ENCODE measurements around the gene ATOSA.

The ATOSA gene

DNA sequence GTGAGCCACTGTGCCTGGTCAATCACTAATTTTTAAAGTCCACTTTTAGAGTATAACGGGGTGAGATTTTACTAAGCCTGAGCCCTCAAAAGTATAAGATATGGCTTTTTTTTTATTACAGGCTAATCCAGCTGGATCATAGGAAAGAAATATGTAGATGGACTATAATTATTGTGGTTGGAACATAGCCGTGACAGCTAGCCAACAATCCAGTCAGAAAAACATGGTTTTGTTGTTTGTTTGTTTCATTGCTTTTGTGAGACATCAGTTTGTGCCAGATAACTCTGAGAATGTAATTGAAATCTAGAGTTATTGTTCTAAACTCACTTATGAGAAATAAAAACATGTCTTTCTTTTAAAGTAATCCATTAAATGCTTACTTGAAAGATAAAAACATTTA lies 37.3 kb upstream of the ATOSA start:
- no peak overlapping the region for H3K4me3 ChIP-seq (ENCODE audit: low read length)
- TF ChIP-seq, protein P1, sequence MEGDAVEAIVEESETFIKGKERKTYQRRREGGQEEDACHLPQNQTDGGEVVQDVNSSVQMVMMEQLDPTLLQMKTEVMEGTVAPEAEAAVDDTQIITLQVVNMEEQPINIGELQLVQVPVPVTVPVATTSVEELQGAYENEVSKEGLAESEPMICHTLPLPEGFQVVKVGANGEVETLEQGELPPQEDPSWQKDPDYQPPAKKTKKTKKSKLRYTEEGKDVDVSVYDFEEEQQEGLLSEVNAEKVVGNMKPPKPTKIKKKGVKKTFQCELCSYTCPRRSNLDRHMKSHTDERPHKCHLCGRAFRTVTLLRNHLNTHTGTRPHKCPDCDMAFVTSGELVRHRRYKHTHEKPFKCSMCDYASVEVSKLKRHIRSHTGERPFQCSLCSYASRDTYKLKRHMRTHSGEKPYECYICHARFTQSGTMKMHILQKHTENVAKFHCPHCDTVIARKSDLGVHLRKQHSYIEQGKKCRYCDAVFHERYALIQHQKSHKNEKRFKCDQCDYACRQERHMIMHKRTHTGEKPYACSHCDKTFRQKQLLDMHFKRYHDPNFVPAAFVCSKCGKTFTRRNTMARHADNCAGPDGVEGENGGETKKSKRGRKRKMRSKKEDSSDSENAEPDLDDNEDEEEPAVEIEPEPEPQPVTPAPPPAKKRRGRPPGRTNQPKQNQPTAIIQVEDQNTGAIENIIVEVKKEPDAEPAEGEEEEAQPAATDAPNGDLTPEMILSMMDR (IDR thresholded peaks at IDR 0.05; ENCODE audit: insufficient read depth, low read depth, low read length, missing control alignments), result no peak
- DNase-seq (ENCODE audit: low read depth), result no peak

DNA sequence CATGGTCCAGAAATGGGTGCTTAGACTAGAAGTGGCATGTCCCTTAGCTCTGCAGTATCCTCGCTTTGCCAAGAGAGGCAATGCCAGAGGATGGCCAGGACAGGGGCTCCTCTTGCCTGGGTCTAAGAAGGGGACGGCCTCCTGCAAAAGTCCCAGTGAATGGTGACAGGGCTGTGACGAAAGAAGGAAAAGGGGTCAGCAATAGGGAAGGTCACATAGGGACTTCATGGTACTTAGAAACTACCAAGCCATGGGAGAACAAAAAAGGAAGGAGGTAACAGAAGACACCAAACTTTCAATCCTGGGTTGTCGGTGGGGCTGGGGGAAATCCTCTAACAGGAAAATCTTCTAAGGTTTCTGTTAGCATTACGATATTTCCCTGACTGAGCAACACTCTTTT lies 36.2 kb upstream of the ATOSA start:
- no peak for DNase-seq (ENCODE audit: low read depth)
- TF ChIP-seq, protein P1 (IDR thresholded peaks at IDR 0.05; ENCODE audit: insufficient read depth, low read depth, low read length, missing control alignments), result no peak
- H3K4me3 ChIP-seq (ENCODE audit: low read length), result no peak overlapping the region

DNA sequence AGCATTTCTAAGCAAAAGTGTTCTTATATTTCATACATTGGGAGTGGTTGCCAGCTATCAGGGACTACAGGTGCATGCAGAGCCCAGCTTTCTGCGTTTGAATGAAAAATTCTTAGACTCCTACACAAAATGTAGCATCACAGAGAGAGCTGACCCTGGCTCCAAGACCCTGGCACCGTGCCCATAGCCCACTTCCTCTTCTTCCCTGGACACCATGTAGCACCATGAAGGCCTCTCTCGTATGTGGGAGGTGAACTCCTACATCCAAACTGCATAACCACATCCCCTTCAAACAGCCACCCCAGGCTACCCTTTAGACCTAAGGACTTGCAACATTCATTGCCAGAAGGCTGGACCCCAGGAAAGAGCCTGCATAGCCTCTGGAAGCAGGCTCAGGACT lies 35.8 kb upstream of the ATOSA start:
- no peak overlapping the region for H3K4me3 ChIP-seq (ENCODE audit: low read length)
- TF ChIP-seq, protein P1 (IDR thresholded peaks at IDR 0.05; ENCODE audit: insufficient read depth, low read depth, low read length, missing control alignments), result no peak
- DNase-seq (ENCODE audit: low read depth), result no peak

DNA sequence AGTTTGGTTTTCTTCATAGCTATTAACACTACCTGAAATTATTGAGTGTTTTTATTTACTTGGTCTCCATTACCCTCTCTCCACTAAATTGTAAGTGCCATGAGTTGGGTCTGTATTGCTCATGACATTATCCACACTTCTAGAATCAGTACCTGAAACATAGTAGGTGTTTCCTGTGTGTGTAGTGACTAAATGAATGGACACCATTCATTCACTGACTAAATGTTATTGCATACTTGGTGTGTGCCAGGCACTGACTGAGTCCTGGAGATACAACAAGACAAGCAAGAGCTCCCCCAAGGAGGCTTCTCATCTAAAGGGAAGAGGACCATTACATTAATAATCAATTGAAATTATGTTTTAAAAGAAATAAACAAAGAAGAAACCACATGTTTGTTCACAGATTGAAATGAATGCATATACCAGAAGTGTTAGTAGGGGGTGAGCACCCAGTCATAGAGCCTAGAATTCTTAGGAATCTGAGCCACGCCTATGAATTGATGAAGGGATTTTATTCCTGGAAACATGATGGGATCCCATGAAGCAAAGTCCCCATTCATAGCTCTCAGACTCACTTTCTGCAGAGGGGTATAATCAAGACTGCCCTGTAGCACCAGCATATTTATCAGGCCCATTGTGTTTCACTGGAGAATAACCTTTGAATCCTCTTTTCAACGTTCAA lies 31.7 kb upstream of the ATOSA start:
- TF ChIP-seq, protein P1 (IDR thresholded peaks at IDR 0.05; ENCODE audit: insufficient read depth, low read depth, low read length, missing control alignments), result no peak
- H3K4me3 ChIP-seq (ENCODE audit: low read length), result no peak overlapping the region
- no peak for DNase-seq (ENCODE audit: low read depth)

DNA sequence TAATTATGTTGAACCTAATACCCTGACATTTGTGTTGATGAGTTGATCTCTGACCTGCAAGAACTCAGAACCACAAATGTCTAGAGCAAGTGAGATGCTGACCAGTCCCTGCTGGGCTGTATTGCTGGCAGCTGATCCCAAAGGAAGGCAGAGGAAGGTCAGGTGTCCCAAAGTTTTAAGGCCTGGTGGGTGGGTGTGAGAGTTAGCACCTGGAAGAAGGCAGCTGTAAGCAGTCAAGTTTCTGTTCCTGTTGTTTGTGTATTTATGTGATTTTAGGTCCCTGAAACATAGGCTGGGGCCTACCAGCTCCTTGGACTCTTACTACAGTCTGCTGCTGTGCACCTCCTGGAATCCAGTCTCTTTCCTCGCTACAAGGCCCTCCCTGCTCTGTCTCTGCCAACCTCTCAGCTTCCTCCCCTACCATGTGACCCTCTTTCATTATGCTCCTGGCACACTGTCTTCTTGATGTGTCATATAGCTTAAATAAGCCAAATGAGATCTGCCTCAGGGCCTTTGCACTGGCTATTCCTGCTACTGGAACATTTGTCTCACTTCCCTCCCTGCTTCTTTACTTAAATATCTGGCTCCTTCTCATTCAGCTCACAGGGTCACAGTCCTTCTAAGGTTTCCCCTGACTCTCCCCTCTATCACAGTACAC lies 31.0 kb upstream of the ATOSA start:
- no peak overlapping the region for H3K4me3 ChIP-seq (ENCODE audit: low read length)
- TF ChIP-seq, protein P1 (IDR thresholded peaks at IDR 0.05; ENCODE audit: insufficient read depth, low read depth, low read length, missing control alignments), result no peak
- peak; percentile 68 for DNase-seq (ENCODE audit: low read depth)

DNA sequence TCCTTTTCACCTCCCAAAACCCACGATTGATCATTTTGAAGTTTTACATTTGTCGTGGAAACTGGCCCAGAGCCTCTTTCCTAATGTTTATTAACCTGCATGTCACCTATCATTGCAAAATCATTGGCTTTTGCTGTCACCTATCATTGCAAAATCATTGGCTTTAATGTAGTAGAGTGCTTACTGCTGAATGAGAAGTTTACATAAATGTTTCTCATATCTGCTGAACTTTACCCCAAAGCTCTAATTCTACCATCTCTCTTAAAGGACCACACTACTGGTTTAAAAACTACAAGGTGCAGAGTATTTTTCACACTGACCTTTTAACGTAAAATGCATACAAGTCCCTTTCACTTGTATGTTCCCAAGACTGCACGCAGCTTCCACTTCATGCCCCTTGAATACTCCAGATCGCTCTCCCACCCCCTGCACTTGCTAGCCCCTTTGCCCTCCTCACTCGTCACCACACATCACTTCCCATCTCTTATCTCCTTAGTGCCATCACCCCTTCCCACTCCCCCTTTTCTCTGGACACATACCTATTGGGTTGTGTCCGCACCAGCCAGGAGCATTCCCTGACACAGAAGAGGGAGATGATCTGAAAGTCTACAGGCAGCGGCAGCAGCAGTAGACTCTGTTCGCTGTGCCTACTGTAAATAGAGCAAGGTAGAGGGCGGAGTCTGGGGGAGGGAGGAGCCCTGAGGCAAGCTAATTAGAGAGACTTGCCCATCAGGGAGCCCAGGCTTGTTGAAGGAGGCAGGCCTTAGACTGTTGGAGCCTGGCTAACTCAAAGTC lies 30.2 kb upstream of the ATOSA start:
- TF ChIP-seq, protein P1 (IDR thresholded peaks at IDR 0.05; ENCODE audit: insufficient read depth, low read depth, low read length, missing control alignments), result no peak
- no peak overlapping the region for H3K4me3 ChIP-seq (ENCODE audit: low read length)
- peak; percentile 71 for DNase-seq (ENCODE audit: low read depth)

Data from epithelial cell of esophagus (primary cell).